Measurements from ENCODE around the gene DPP9. TPM values are rescaled to one million over a fixed set of nuclear protein-coding genes. Genes with fewer than 3 reads are reported as not detected.
"Not testable (repeated sequence)": the region's sequence is repeated elsewhere in the genome, so short reads cannot be mapped to it uniquely, and the experiment has no call there.

Gene DPP9
- total RNA-seq, 1 donor from 2014 or later, result 111 TPM

DNA sequence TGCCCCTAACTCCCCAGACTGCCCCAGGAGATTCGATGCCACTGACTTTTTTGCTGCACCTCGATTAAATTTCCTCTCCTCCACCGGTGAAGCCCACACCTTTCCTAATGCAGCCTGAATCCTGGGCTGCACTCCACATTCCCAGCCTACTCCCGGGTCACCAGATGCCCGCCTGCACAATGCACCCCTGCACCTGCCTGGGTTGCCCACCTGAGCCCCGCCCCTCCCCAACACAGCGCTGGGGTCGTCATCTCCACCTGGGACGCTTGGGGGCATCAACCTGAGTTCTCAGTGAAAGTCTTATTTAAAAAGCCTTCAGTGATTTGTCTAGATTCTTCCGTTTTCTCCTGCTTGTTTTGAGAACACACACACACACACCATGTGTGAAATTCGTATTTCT, 24.5 kb upstream of the DPP9 start:
- ATAC-seq (ENCODE audit: low read depth) (no peak), DNase-seq (no peak)
- Mint-ChIP-seq H3K9me3 (no peaks in the 10 kb centered on the region), H3K27me3 (peaks cover 38% of the 10 kb centered on the region), H3K36me3 (ENCODE audit: low read depth) (no peaks in the 10 kb centered on the region), H3K27ac (no peak overlapping the region), H3K4me3 (no peak overlapping the region), H3K4me1 (no peaks in the 10 kb centered on the region)
- intact Hi-C loops (cut with micrococcal nuclease), result no loop called here
- CTCF ChIA-PET, result no interaction called here
- POLR2A ChIA-PET, result no interaction called here
- TF ChIP-seq, protein P1, sequence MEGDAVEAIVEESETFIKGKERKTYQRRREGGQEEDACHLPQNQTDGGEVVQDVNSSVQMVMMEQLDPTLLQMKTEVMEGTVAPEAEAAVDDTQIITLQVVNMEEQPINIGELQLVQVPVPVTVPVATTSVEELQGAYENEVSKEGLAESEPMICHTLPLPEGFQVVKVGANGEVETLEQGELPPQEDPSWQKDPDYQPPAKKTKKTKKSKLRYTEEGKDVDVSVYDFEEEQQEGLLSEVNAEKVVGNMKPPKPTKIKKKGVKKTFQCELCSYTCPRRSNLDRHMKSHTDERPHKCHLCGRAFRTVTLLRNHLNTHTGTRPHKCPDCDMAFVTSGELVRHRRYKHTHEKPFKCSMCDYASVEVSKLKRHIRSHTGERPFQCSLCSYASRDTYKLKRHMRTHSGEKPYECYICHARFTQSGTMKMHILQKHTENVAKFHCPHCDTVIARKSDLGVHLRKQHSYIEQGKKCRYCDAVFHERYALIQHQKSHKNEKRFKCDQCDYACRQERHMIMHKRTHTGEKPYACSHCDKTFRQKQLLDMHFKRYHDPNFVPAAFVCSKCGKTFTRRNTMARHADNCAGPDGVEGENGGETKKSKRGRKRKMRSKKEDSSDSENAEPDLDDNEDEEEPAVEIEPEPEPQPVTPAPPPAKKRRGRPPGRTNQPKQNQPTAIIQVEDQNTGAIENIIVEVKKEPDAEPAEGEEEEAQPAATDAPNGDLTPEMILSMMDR (IDR thresholded peaks at IDR 0.05), result no peak

DNA sequence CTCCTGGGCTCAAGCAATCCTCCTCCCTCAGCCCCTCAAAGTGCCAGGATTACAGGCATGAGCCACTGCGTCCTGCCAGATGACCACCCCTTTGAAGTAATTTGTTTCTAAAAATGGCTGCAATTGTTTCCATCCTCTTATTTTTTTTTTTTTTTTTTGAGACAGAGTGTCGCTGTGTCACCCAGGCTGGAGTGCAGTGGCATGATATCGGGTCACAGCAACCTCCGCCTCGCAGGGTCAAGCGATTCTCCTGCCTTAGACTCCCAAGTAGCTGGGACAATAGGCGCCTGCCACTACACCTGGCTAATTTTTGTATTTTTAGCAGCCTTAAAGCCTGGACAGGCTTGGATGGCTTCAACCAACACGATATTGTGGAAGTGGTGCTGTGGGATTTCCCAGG, 22.3 kb upstream of the DPP9 start:
- intact Hi-C loops (cut with micrococcal nuclease), result no loop called here
- no peaks in the 10 kb centered on the region for H3K9me3 Mint-ChIP-seq
- no peak for ATAC-seq (ENCODE audit: low read depth)
- no peak for DNase-seq
- no peaks in the 10 kb centered on the region for H3K36me3 Mint-ChIP-seq (ENCODE audit: low read depth)
- no peak overlapping the region for H3K27ac Mint-ChIP-seq
- ChIA-PET POLR2A (interaction anchor here (0.6 kb wide), 1 partner anchor 296 kb away, joined by 5 read pairs; no protein-coding TSS in a partner anchor), CTCF (no interaction called here)
- H3K27me3 Mint-ChIP-seq, result peaks cover 43% of the 10 kb centered on the region
- H3K4me3 Mint-ChIP-seq, result no peak overlapping the region
- no peaks in the 10 kb centered on the region for H3K4me1 Mint-ChIP-seq
- TF ChIP-seq, protein P1 (IDR thresholded peaks at IDR 0.05), result no peak

DNA sequence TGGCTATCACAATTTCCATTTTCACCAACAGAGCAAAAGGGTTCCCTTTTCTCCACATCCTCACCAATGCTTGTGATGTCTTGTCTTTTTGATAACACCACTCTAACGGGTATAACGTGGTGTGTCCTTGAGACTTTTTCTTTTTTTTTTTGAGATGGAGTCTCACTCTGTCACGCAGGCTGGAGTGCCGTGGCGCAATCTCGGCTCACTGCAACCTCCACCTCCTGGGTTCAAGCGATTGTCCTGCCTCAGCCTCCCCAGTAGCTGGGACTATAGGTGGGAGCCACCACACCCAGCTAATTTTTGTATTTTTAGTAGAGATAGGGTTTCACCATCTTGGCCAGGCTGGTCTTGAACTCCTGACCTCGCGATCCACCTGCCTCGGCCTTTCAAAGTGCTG, 21.5 kb upstream of the DPP9 start:
- H3K4me3 Mint-ChIP-seq; H3K4me1 Mint-ChIP-seq; H3K36me3 Mint-ChIP-seq (ENCODE audit: low read depth); H3K27ac Mint-ChIP-seq; DNase-seq; ATAC-seq (ENCODE audit: low read depth); H3K9me3 Mint-ChIP-seq; intact Hi-C loops (cut with micrococcal nuclease): not testable (repeated sequence)
- CTCF ChIA-PET, result interaction anchor here (0.7 kb wide), 1 partner anchor 328 kb away, joined by 3 read pairs; no protein-coding TSS in a partner anchor
- POLR2A ChIA-PET, result interaction anchor here (0.6 kb wide), 1 partner anchor 18 kb away, joined by 12 read pairs; no protein-coding TSS in a partner anchor
- peaks cover 43% of the 10 kb centered on the region for H3K27me3 Mint-ChIP-seq

DNA sequence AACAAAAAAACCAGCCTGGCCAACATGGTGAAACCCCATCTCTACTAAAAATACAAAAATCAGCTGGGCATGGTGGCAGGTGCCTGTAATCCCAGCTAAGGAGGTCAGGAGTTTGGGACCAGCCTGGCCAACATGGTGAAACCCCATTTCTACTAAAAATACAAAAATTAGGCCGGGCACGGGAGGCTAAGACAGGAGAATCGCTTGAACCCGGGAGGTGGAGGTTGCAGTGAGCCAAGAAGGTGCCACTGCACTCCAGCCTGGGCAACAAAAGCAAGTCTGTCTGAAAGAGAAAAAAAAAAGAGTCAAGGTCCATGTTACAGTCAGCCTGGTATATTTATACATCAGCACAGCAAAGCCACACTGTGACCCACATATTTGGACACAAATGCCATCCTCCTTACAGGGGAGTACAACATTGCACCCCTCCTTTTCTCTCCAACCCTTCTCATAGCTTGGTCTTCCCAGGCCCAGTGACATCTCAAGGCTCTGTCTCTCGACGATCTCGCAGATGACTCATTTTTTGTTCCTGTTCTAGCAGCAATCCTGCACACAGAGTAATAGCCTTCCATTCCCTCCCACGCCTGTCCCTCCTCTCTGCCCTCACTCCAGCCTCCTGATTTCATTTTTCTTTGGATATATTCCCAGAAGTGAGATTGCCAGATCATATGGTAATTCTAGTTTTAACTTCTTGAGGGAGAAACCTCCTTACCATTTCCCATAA, 21.0 kb upstream of the DPP9 start:
- Mint-ChIP-seq H3K36me3 (ENCODE audit: low read depth) (no peaks in the 10 kb centered on the region), H3K27me3 (peaks cover 38% of the 10 kb centered on the region), H3K4me3 (no peak overlapping the region), H3K27ac (no peak overlapping the region), H3K9me3 (no peaks in the 10 kb centered on the region), H3K4me1 (no peaks in the 10 kb centered on the region)
- DNase-seq (no peak), ATAC-seq (ENCODE audit: low read depth) (no peak)
- ChIA-PET POLR2A (interaction anchor here (0.6 kb wide), 1 partner anchor 17 kb away, joined by 12 read pairs; no protein-coding TSS in a partner anchor), CTCF (interaction anchor here (0.7 kb wide), 1 partner anchor 328 kb away, joined by 3 read pairs; no protein-coding TSS in a partner anchor)
- TF ChIP-seq, protein P1 (IDR thresholded peaks at IDR 0.05), result no peak
- intact Hi-C loops (cut with micrococcal nuclease), result no loop called here

DNA sequence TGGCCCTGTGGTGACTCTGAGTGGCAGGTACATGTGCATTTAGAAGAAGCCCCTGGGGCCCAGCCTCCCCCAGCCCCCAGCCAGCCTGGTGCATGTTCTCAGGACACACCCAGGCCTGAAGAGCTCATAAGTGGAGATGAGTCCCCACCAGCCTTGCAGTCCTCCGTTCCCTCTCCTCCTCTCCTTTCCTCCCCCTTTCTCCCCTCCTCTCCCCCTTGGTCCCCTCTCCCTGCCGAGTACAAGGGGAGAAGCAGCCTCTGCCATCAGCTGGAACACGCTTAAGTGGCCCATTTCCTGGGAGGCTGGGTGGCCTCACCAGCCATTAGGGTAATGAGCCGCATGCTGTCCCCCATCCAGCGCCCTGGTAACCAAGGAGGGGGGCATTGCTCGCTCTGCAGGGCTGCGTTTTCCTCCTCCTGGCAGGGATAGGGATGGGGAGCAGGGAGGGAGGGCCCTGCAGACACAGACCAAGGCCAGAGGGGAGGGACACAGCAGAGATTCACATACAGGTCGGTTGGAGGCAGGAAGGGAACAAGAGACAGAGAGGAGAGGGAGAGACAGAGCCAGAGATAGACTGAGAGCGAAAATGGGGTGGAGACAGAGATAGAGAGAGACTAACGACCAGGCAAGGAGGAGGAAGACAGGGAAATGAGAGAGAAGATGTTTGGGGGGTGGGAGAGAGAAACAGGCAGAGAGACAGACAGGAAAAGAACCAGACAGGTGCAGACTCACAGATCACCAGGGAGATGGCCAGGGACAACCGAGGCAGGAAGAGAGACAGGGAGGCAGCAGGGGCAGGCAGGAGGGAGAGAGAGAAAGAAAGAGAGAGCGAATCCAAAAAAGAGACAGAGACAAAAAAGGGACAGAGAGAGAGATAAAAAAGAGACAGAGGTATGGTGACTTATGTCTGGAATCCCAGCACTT, 19.3 kb upstream of the DPP9 start:
- TF ChIP-seq, protein P1 (IDR thresholded peaks at IDR 0.05), result no peak
- no peaks in the 10 kb centered on the region for H3K36me3 Mint-ChIP-seq (ENCODE audit: low read depth)
- peaks cover 31% of the 10 kb centered on the region for H3K27me3 Mint-ChIP-seq
- ChIA-PET CTCF (no interaction called here), POLR2A (no interaction called here)
- ATAC-seq (ENCODE audit: low read depth) (no peak), DNase-seq (no peak)
- H3K4me1 Mint-ChIP-seq, result no peaks in the 10 kb centered on the region
- H3K27ac Mint-ChIP-seq, result no peak overlapping the region
- H3K4me3 Mint-ChIP-seq, result no peak overlapping the region
- H3K9me3 Mint-ChIP-seq, result no peaks in the 10 kb centered on the region
- intact Hi-C loops (cut with micrococcal nuclease), result no loop called here

Measured in activated B cell treated with CpG ODN at 0.5 μM for 24 hours (primary cell).